CD14-positive monocyte (primary cell): ENCODE measurements around the gene SBF1. TPM values are rescaled to one million over a fixed set of nuclear protein-coding genes. Genes with fewer than 3 reads are reported as not detected.

ENCODE experiments used
- DNase-seq, 3 donors: peaks; one replicate each; pipeline ENCODE4 v3.0.0-alpha.2; 2011 to 2022
- H2AFZ ChIP-seq: 2 replicates; pipeline ENCODE4 v1.6.0; 2012; ENCODE audit warnings: mild to moderate bottlenecking, low read depth, low read length, inconsistent platforms; ENCODE audit not compliant: insufficient read depth, poor library complexity, severe bottlenecking
- H3K27ac ChIP-seq, 2 donors: 1 replicate in 1 of 2; 2 replicates in 1 of 2; pipeline ENCODE4 v1.5.1; 2012 to 2013; ENCODE audit warnings: low read length in 2 of 2, control low read depth in 1 of 2, inconsistent platforms in 1 of 2, low read depth in 1 of 2, mild to moderate bottlenecking in 1 of 2
- H3K27me3 ChIP-seq, 2 donors: one replicate each; pipeline versions ENCODE4 v1.6.0 to v1.6.1; 2011 to 2013; ENCODE audit warnings: low read length in 2 of 2; ENCODE audit not compliant: control insufficient read depth in 2 of 2, insufficient read depth in 2 of 2
- H3K36me3 ChIP-seq, 2 donors: replicated peaks in 1 of 2; 1 replicate in 1 of 2; 2 replicates in 1 of 2; pipeline versions ENCODE4 v1.5.1 to v1.6.1; 2012 to 2013; ENCODE audit warnings: low read length in 2 of 2, control low read depth in 1 of 2, inconsistent platforms in 1 of 2, mild to moderate bottlenecking in 1 of 2; ENCODE audit not compliant: insufficient read depth in 2 of 2, control insufficient read depth in 1 of 2
- H3K4me1 ChIP-seq, 2 donors: 1 replicate in 1 of 2; 2 replicates in 1 of 2; pipeline versions ENCODE4 v1.5.1 to v1.6.1; 2012 to 2013; ENCODE audit warnings: low read length in 2 of 2, control low read depth in 1 of 2, inconsistent platforms in 1 of 2, mild to moderate bottlenecking in 1 of 2, moderate library complexity in 1 of 2; ENCODE audit not compliant: insufficient read depth in 2 of 2, control insufficient read depth in 1 of 2
- H3K4me2 ChIP-seq: replicated peaks from 2 replicates; pipeline ENCODE3; 2012; ENCODE audit warnings: low read length, moderate library complexity, mild to moderate bottlenecking; ENCODE audit not compliant: poor library complexity, severe bottlenecking; ENCODE audit errors: extremely low read depth
- H3K4me3 ChIP-seq, 3 experiments: fragments of 200-600 bp in 1 of 3; sonication (generic) in 1 of 3; replicated peaks in 1 of 3; 1 replicate in 2 of 3; 2 replicates in 1 of 3; pipeline ENCODE4 v1.5.1; 2011 to 2013; ENCODE audit warnings: low read length in 3 of 3, mild to moderate bottlenecking in 3 of 3, control low read depth in 2 of 3, low read depth in 2 of 3, inconsistent platforms in 1 of 3, moderate library complexity in 1 of 3
- H3K79me2 ChIP-seq: 2 replicates; pipeline ENCODE4 v1.6.0; 2012; ENCODE audit warnings: mild to moderate bottlenecking, control low read depth, inconsistent platforms, low read length, moderate library complexity; ENCODE audit not compliant: insufficient read depth
- H3K9ac ChIP-seq: 2 replicates; pipeline ENCODE4 v1.6.0; 2017; ENCODE audit warnings: low read length, mild to moderate bottlenecking; ENCODE audit not compliant: insufficient read depth, poor library complexity, severe bottlenecking
- H3K9me3 ChIP-seq, 2 donors: replicated peaks in 1 of 2; 1 replicate in 1 of 2; 2 replicates in 1 of 2; pipeline versions ENCODE4 v1.5.1 to v1.6.1; 2012 to 2013; ENCODE audit warnings: low read length in 2 of 2, control low read depth in 1 of 2; ENCODE audit not compliant: control insufficient read depth in 1 of 2, insufficient read depth in 1 of 2
- H4K20me1 ChIP-seq: 2 replicates; pipeline ENCODE4 v1.6.0; 2012; ENCODE audit warnings: mild to moderate bottlenecking, low read length, control low read depth, moderate library complexity; ENCODE audit not compliant: insufficient read depth
- H3K27ac Mint-ChIP-seq, 7 donors: one replicate each; pipeline ENCODE4 v1.8.0; 2020; ENCODE audit warnings: mild to moderate bottlenecking in 7 of 7, mixed read lengths in 7 of 7, moderate library complexity in 6 of 7, inconsistent platforms in 2 of 7
- H3K27me3 Mint-ChIP-seq, 3 donors: one replicate each; pipeline ENCODE4 v1.8.0; 2021 to 2022; ENCODE audit warnings: low read depth in 3 of 3, mild to moderate bottlenecking in 3 of 3, mixed read lengths in 3 of 3, moderate library complexity in 3 of 3, inconsistent platforms in 1 of 3
- H3K36me3 Mint-ChIP-seq, 2 donors: one replicate each; pipeline ENCODE4 v1.8.0; 2020; ENCODE audit warnings: mixed read lengths in 2 of 2, inconsistent platforms in 1 of 2, mild to moderate bottlenecking in 1 of 2
- H3K4me1 Mint-ChIP-seq: one replicate; pipeline ENCODE4 v1.8.0; 2020; ENCODE audit warnings: mild to moderate bottlenecking, mixed read lengths
- H3K4me3 Mint-ChIP-seq, 2 donors: one replicate each; pipeline ENCODE4 v1.8.0; 2020; ENCODE audit warnings: mild to moderate bottlenecking in 2 of 2, mixed read lengths in 2 of 2, moderate library complexity in 1 of 2
- H3K9me3 Mint-ChIP-seq, 7 donors: one replicate each; pipeline ENCODE4 v1.8.0; 2020 to 2022; ENCODE audit warnings: mixed read lengths in 7 of 7, mild to moderate bottlenecking in 6 of 7, moderate library complexity in 6 of 7, inconsistent platforms in 2 of 7
- WGBS: methylation state at CpG from one replicate; pipeline ENCODE4 v1.1.5; 2013; ENCODE audit warnings: missing lambda C conversion rate; ENCODE audit not compliant: insufficient coverage; 5-methylcytosine and 5-hydroxymethylcytosine counted together
- intact Hi-C, 2 donors: fragments of 100-400 bp; cut with micrococcal nuclease; formaldehyde crosslinking; loops; one replicate each; pipeline versions ENCODE4 v1.15.0 to v1.15.1; 2023
- polyA plus RNA-seq, 3 donors: library from polyadenylated mRNA; depleted of rRNA in 1 of 3; unstranded in 2 of 3; stranded (reverse) in 1 of 3; fragments of 300-500 nt in 2 of 3; fragments of >200 nt in 1 of 3; fragmentation: Illumina TruSeq in 2 of 3; gene quantifications; 1 replicate in 2 of 3; 2 replicates in 1 of 3; pipeline ENCODE4 v1.2.3, GENCODE V29; 2012 to 2021
- TF ChIP-seq, protein P1 (sequence below): fragments of 200-600 bp; IDR thresholded peaks from one replicate; pipeline ENCODE4 v1.8.0; 2022; ENCODE audit warnings: antibody characterized with exemption, mild to moderate bottlenecking

SBF1 gene
- polyA plus RNA-seq, 3 donors: 4.0 to 45.9 (median 6.2) TPM

DNA sequence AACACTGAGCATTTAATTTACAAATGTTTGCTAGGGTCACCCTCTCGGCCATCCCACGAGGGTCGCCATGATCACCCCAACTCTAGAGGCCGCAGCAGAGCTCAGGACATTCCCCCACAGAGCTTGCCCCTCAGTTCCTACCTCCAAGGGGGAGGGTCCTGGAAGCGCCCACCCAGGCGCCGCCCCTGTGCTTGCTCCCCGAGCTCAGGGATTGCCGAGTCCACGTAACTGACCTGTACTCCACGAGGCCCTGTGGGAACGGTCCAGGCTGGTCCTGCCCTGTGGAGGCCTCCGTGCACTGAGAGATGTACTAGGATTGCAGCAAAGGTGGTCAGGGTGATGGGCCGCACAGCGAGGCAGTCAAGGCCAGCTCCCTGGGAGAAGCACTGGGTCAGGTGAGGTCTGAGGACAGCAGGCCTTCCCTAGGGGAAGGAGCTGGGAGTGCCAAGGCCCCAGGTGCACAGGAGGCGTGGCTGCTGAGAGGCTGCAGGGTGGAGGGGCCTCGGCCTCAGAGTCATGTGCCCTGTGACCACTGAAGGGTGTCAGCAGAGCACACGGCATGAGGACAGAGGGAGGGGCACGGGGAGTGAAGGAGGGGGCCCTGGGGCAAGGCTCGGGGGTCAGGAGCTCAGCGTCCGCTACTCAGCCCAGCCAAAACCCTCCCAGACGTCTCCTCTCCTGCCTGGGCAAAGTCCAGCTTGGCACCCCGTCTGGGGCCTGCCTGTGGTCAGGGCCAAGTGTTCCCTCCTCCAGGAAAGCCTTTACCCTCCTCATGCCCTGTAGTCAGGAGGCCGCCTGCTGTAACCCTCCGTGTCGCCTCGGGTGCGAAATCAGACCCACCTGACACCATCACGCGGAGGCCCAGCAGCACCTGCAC is 9.4 kb upstream of the SBF1 start:
- intact Hi-C loops: no loop called here
- Mint-ChIP-seq H3K27me3 (peaks cover 26 to 59% (median 31%) of the 10 kb centered on the region in 3 donors), H3K36me3 (peaks cover 0 to 2% of the 10 kb centered on the region in 2 donors), H3K4me3 (no peak overlapping the region), H3K27ac (no peak overlapping the region), H3K9me3 (peaks cover 0 to 12% (median 6%) of the 10 kb centered on the region in 7 donors), H3K4me1 (peaks cover 2% of the 10 kb centered on the region)
- no peak for DNase-seq
- Histone ChIP-seq H3K9ac (no peak overlapping the region), H4K20me1 (no peaks in the 10 kb centered on the region), H3K9me3 (no peaks in the 10 kb centered on the region), H3K36me3 (no peaks in the 10 kb centered on the region), H3K4me2 (no peak overlapping the region), H3K4me1 (peaks cover 5 to 14% of the 10 kb centered on the region in 2 donors), H3K4me3 (no peak overlapping the region), H2AFZ (no peak overlapping the region), H3K79me2 (no peaks in the 10 kb centered on the region), H3K27me3 (peaks cover 9 to 37% of the 10 kb centered on the region in 2 donors), H3K27ac (no peak overlapping the region)
- TF ChIP-seq, protein P1, sequence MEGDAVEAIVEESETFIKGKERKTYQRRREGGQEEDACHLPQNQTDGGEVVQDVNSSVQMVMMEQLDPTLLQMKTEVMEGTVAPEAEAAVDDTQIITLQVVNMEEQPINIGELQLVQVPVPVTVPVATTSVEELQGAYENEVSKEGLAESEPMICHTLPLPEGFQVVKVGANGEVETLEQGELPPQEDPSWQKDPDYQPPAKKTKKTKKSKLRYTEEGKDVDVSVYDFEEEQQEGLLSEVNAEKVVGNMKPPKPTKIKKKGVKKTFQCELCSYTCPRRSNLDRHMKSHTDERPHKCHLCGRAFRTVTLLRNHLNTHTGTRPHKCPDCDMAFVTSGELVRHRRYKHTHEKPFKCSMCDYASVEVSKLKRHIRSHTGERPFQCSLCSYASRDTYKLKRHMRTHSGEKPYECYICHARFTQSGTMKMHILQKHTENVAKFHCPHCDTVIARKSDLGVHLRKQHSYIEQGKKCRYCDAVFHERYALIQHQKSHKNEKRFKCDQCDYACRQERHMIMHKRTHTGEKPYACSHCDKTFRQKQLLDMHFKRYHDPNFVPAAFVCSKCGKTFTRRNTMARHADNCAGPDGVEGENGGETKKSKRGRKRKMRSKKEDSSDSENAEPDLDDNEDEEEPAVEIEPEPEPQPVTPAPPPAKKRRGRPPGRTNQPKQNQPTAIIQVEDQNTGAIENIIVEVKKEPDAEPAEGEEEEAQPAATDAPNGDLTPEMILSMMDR: no peak
- 85% methylated on average over 24 of the region's 31 CpGs for WGBS

DNA sequence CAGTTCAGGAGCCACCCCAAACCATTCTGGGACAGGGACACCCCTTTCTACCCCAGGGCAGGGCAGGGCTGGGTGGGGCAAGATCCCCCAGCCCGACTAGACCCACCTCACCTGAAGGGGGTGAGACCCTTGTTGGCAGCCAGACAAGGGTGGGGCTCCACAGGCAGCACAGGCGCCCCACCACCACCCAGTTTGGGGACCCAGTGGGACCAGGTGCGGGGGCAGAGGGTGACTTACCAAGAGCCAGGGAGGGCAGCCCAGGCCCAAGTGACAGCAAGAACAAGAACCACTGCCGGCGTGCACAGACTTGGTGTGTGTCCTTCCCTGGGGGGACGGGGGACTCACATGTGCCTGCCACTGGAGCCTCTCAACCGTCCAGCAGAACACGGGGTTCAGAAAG is 8.7 kb upstream of the SBF1 start:
- intact Hi-C loops: no loop called here
- H3K4me3 ChIP-seq: no peak overlapping the region
- H3K27ac Mint-ChIP-seq: no peak overlapping the region
- H3K9me3 ChIP-seq: no peaks in the 10 kb centered on the region
- H3K9ac ChIP-seq: no peak overlapping the region
- H3K4me2 ChIP-seq: no peak overlapping the region
- DNase-seq: no peak
- peaks cover 0 to 2% of the 10 kb centered on the region in 2 donors for H3K36me3 Mint-ChIP-seq
- H3K27me3 ChIP-seq: peaks cover 9 to 43% of the 10 kb centered on the region in 2 donors
- TF ChIP-seq, protein P1: no peak
- peaks cover 32 to 65% (median 36%) of the 10 kb centered on the region in 3 donors for H3K27me3 Mint-ChIP-seq
- H3K4me1 Mint-ChIP-seq: peaks cover 2% of the 10 kb centered on the region
- no peak overlapping the region for H2AFZ ChIP-seq
- peaks cover 5 to 14% of the 10 kb centered on the region in 2 donors for H3K4me1 ChIP-seq
- no peak overlapping the region for H3K27ac ChIP-seq
- H3K4me3 Mint-ChIP-seq: no peak overlapping the region
- H3K36me3 ChIP-seq: no peaks in the 10 kb centered on the region
- peaks cover 0 to 12% (median 6%) of the 10 kb centered on the region in 7 donors for H3K9me3 Mint-ChIP-seq
- H3K79me2 ChIP-seq: no peaks in the 10 kb centered on the region
- no peaks in the 10 kb centered on the region for H4K20me1 ChIP-seq
- WGBS: 100% methylated on average over 7 of the region's 8 CpGs
